GM19238 (cell line): ENCODE data around the gene ZNF549.
"Not testable (repeated sequence)": the region's sequence is repeated elsewhere in the genome, so short reads cannot be mapped to it uniquely, and the experiment has no call there.

ENCODE experiments used
- DNase-seq: peaks from one replicate; pipeline ENCODE4 v3.0.0; 2011; ENCODE audit warnings: low spot score; ENCODE audit not compliant: insufficient read length

Gene ZNF549

GRCh38 chr19:57527136-57527881 is at the start of gene ZNF549:
TSS of gene ZNF549 (plus strand) at chr19:57527356. CDS start at chr19:57527574, 218 bp downstream.
- DNase-seq = peak; percentile 91

DNA sequence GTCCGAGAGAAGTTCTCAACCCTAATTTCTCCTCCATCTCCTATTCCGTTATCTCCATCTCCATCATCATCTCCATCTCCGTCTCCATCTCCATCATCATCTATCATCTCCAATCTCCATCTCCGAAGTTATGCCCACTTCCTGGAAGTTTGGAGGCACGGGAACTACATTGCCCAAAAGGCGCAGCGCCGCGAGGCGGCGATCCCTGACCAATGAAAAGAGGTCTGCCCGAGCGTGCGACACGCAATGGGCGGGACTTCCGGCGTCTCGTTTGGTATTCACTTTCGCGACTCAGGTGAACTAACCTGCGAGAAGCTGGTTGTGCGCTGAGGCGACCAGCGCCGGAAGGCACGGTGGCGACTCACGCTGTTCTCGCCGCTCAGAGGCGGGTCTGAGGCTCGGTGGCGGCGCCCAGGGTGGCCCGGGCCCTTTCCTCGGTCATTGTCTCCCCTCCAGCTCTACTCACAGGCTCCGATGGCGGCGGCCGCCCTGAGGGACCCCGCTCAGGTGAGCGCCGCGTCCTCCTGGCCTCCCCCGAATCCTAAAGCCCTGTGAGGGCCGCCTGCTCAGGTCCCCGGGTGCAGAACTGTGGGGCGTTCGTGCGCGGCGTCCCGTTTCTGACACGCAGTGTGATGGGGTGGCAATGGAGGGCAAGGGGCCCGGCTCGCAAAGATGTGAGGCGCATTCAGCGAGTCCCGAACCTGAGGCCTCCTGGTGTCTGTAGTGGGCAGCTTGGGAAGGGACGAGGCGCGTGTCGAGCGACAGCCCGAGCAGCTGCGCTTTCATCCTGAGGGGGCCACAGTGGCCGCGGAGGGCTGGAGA is 39.5 kb upstream of the ZNF549 start, which contains the start of gene ZNF419:
Gene ZNF419 (plus strand): TSS at position 274 of the 822 bp plus-strand sequence. CDS start 201 bp downstream, at position 475.
- DNase-seq = peak; percentile 87

DNA sequence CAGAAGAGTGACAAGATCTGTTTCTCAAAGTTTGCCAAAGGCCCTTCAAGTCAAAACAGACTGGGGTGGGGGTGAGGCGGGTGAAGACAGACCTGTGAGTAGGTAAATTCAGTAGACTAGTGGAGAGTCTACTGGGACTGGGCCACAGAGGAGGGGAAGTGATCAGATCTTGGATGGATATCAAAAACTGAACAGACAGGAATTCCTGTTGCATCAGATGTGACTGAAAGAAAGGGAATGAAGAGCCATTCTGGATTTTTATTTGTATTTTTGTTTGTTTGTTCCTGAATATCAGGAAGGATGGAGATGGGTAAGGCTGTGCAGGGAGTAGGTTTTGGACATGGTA is 38.9 kb upstream of the ZNF549 start:
- DNase-seq = not testable (repeated sequence)

DNA sequence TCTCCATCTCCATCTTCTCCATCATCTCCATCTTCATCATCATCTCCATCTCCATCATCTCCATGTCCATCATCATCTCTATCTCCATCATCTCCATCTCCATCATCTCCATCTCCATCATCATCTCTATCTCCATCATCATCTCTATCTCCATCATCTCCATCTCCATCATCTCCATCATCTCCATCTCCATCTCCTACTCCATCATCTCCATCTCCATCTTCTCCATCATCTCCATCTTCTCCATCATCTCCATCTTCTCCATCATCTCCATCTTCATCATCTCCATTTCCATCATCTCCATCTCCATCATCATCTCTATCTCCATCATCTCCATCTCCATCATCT is 27.9 kb upstream of the ZNF549 start:
- not testable (repeated sequence) for DNase-seq

DNA sequence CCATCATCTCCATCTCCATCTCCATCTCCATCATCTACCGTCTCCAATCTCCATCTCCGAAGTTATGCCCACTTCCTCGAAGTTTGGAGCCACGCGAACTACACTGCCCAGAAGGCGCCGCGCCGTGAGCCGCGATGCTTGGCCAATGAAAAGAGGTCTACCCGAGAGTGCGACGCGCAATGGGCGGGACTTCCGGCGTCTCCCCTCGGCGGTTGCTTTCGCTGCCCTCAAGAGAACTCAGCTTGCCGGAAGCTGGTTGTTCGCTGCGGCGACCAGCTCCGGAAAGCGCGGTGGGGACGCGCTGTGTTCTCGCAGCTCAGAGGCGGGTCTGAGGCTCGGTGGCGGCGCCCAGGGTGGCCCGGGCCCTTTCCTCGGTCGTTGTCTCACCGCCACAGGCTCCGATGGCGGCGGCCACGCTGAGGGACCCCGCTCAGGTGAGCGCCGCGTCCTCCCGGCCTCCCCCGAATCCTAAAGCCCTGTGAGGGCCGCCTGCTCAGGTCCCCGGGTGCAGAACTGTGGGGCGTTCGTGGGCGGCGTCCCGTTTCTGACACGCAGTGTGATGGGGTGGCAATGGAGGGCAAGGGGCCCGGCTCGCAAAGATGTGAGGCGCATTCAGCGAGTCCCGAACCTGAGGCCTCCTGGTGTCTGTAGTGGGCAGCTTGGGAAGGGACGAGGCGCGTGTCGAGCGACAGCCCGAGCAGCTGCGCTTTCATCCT is 27.3 kb upstream of the ZNF549 start, which contains the start of gene ZNF773:
Gene ZNF773 (plus strand): TSS at position 259 of the 716 bp plus-strand sequence. CDS start 143 bp downstream, at position 402.
- peak; percentile 86 for DNase-seq

DNA sequence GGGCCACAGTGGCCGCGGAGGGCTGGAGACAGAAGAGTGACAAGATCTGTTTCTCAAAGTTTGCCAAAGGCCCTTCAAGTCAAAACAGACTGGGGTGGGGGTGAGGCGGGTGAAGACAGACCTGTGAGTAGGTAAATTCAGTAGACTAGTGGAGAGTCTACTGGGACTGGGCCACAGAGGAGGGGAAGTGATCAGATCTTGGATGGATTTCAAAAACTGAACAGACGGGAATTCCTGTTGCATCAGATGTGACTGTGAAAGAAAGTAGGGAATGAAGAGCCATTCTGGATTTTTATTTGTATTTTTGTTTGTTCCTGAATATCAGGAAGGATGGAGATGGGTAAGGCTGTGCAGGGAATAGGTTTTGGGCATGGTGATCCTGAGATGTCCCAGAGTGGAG is 26.8 kb upstream of the ZNF549 start:
- DNase-seq = not testable (repeated sequence)

DNA sequence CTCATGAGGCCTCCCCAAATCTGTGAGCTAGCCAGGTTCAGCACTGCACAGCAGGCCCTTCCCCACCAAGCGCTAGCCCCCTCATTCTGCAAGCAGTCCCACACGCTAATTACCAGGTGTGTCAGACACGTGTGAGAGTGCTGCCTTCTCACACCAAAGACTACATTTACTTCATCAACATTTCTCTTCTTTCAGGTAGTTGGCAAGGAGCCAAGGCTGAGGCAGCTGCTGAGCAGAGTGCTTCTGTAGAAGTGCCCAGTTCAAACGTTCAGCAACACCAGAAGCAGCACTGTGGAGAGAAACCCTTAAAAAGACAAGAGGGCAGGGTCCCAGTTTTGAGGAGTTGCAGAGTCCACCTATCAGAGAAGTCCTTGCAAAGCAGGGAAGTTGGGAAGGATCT is 21.0 kb upstream of the ZNF549 start:
- no peak for DNase-seq

DNA sequence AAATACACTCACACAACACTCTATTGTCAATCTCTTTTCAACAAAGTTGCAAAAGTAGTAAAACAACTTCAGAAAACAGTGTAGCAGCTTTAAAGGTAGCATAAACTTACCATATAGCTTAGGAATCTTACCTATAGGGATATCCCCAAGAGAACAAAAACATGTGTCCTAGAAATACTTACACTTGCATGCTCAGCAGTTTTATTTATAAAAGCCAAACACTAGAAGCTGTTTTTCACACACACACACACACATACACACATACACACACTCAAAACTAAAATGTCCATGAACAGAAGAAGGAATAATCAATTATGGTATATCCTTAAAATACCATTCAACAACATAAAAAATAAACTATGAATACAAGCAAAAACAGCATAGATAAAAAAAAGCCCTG is 15.7 kb upstream of the ZNF549 start:
- DNase-seq = no peak

- DNase-seq = no peak
Measured at GRCh38 chr19:57512845-57513244, 14.3 kb upstream of the ZNF549 start.

DNA sequence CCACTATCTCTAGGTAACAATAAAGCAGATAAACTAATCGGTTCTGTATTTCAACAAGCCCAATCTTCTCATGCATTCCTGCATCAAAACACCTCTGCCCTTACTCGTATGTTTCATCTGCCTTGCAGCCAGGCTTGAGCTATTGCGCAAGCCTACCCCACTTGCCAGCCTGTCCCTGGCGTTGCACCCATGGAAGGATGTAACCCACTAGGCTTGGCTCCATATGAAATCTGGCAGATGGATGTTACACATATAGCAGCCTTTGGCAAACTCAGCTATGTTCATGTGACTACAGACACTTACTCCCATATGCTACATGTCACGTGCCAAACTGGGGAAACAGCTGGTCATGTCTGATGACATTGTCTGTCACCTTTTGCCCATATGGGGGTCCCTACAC is 11.9 kb upstream of the ZNF549 start:
- no peak for DNase-seq

DNA sequence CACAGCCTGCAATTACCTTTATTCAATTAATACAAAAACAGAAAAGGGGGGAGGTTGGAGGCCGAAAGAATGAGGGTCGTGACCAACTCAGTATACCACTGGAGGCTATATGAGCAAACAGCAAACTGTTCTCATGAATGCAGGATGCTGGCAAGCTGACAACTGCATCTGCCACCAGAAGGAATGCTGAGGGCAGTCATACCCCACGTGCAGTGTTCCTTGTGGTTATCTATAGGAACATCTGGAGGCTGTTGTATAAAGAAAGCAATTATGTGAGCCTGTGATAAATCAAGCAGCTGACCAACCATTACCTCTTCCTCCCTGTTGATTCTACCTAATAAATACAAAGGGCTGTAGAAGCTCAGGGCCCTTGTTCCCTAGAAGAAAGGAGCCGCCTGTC is 9.1 kb upstream of the ZNF549 start:
- not testable (repeated sequence) for DNase-seq

DNA sequence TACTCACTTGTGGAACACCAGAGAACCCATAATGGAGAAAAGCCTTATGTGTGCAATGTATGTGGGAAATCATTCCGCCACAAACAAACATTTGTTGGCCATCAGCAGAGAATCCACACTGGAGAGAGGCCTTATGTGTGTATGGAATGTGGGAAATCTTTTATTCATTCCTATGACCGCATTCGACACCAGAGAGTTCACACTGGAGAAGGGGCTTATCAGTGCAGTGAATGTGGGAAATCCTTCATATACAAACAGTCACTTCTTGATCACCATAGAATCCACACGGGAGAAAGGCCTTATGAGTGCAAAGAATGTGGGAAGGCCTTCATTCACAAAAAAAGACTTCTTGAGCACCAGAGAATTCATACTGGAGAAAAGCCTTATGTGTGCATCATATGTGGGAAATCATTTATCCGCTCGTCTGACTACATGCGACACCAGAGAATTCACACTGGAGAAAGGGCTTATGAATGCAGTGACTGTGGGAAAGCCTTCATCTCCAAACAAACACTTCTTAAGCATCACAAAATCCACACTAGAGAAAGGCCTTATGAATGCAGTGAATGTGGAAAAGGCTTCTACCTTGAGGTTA is 10.9 kb downstream of the ZNF549 start:
- DNase-seq = no peak

GRCh38 chr19:57546513-57546912 is 19.4 kb downstream of the ZNF549 start:
- DNase-seq = no peak

DNA sequence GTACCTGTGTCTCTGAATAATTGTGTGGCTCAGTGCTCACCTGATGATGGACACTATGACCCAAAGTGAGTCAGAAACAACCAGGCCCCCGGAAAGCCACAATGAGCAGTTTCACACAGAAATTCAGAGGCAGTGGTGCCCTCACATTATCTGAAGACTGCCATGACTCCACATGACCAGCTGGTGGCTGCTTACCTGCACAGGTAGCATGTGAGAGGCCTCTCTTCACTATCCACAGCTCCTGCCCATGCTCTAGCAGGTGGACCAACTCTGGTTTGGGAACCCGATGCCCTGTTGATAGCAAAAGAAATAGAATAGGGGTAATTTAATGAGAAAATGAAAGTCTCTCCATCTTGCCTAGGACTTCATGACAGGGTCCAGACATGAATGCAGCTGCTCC is 25.3 kb downstream of the ZNF549 start:
- no peak for DNase-seq

GRCh38 chr19:57557659-57558058 is 30.5 kb downstream of the ZNF549 start:
- DNase-seq = no peak

GRCh38 chr19:57558525-57558924 is 31.4 kb downstream of the ZNF549 start:
- DNase-seq = no peak

- DNase-seq = peak; percentile 25
Measured at GRCh38 chr19:57559008-57559403, 31.9 kb downstream of the ZNF549 start.

DNA sequence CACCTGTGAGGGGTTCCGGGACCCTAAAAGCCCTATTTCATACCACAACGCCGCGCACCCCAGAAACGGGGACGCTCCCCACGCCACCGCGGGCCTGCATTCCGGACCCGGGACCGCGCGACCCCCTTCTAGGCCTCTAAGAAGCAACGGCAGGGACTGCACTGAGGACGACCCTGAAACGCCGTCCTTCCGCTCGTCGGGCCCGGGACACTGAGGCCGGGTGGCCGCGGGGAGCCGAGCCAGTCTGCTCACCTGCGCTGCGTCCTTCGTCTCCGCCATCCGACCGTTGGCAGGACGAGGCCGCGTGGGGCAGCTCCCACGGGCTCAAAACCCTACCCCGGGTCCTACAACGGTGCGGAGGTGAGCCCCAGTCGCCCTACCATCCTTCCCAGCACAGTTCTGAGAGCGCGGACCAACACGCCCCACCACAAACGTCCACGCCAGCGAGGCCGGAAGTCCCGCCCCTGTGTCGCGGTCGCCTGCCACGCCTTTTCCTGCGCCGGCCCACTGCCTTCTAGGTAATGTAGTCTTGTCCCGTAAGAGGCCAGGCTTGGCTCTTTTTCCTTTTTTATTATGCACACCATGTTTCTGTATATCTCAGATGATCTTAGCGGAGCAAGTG is 32.4 kb downstream of the ZNF549 start, which contains the start of gene ZNF550:
Gene ZNF550 (minus strand): TSS at position 460 of the 622 bp plus-strand sequence. CDS start 181 bp downstream, at position 279.
- DNase-seq = peak; percentile 85

GRCh38 chr19:57560049-57560491 is 32.9 kb downstream of the ZNF549 start:
- no peak for DNase-seq

DNA sequence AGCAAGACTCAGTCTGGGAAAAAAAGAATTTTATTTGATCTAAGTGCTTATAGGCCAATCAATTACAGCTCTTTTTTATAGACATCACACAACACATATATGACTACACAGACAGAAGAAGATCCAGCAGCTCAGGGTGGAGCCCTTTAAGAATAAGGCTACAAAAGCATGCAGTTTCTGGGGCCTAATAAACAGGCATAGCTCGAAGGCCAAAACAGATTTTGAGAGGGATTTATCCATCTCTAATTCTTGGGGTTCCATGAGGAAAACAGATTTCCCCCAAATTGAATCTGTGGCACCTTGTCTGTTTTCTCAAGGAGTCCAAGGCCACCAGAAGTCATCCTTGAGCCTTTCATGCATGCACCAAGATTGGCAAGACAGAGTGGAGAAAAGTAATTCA is 36.4 kb downstream of the ZNF549 start:
- DNase-seq = no peak
